ENCODE data around the gene IL1RAPL2. TPM values are rescaled to one million over a fixed set of nuclear protein-coding genes. Genes with fewer than 3 reads are reported as not detected.
A peak's percentile ranks its signal among the peaks of the same experiment; 100 is the strongest.

IL1RAPL2 gene
- total RNA-seq, 6 experiments from 2014 or later, result 0.13 to 0.70 (median 0.29) TPM; not detected in 1

- H3K4me3 ChIP-seq, result no peak overlapping the region
- no peaks in the 10 kb centered on the region for H3K9me3 ChIP-seq
- 45% methylated on average over 2 of the region's 2 CpGs for WGBS (ENCODE audit: insufficient coverage, low coverage, low lambda C conversion rate, missing lambda C conversion rate)
- no peak for DNase-seq
- intact Hi-C loops (cut with DNase I), result no loop called here
- H3K4me1 ChIP-seq, result no peaks in the 10 kb centered on the region
- no peak overlapping the region for H3K27ac ChIP-seq
- H3K36me3 ChIP-seq, result no peaks in the 10 kb centered on the region
- no peak for ATAC-seq
- no peak for TF ChIP-seq POLR2A (IDR thresholded peaks at IDR 0.05)
- TF ChIP-seq, protein P1, sequence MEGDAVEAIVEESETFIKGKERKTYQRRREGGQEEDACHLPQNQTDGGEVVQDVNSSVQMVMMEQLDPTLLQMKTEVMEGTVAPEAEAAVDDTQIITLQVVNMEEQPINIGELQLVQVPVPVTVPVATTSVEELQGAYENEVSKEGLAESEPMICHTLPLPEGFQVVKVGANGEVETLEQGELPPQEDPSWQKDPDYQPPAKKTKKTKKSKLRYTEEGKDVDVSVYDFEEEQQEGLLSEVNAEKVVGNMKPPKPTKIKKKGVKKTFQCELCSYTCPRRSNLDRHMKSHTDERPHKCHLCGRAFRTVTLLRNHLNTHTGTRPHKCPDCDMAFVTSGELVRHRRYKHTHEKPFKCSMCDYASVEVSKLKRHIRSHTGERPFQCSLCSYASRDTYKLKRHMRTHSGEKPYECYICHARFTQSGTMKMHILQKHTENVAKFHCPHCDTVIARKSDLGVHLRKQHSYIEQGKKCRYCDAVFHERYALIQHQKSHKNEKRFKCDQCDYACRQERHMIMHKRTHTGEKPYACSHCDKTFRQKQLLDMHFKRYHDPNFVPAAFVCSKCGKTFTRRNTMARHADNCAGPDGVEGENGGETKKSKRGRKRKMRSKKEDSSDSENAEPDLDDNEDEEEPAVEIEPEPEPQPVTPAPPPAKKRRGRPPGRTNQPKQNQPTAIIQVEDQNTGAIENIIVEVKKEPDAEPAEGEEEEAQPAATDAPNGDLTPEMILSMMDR (IDR thresholded peaks at IDR 0.05), result no peak
- H3K27me3 ChIP-seq, result peaks cover 0 to 4% of the 10 kb centered on the region in 2 donors
These were observed 708.1 kb downstream of the IL1RAPL2 start for GRCh38 chrX:105274091-105274490.

DNA sequence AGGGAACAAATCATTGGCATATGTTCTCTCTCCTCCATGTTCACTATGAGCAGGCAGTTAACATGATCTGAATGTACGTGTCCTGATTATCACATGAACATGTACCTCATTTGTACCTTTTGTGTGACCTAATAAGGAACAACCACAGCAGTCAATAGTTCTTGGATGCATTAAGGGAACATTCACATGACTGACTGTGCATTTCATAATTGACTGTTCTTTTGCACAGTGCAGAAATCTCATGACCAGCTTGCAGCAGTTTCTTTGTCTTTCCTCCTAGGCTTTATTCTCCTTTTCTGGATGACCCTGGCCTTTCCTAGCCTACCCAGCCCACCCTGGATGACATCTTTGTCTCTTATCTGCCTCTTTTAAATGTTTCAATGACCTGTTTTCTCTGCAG, 711.1 kb downstream of the IL1RAPL2 start:
- H3K36me3 ChIP-seq, result no peaks in the 10 kb centered on the region
- intact Hi-C loops (cut with DNase I), result no loop called here
- WGBS (ENCODE audit: insufficient coverage, low coverage, low lambda C conversion rate, missing lambda C conversion rate), result no CpG with 5 or more reads among the region's 1 CpG

DNA sequence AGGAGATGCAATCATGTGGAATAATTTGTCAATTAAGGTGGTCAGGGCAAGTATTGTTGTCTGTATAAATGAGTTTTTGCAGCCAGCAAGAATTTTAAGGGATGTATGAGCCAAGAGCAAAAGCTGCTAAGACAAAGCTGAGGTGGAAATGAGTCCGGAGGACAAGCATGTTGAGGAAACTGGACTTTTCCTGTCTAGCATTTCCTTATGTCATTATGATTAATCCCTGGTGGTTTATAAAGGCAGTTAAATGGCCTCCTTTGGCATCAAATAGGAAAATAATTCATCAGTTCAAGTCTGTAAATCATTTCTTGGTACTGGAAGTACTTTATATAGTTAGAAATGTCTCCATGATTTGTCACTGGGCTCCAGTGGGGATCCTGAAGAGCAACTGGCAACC, 716.1 kb downstream of the IL1RAPL2 start:
- Histone ChIP-seq H3K4me1 (no peaks in the 10 kb centered on the region), H3K9me3 (no peaks in the 10 kb centered on the region), H3K27me3 (peaks cover 0 to 4% of the 10 kb centered on the region in 2 donors), H3K36me3 (no peaks in the 10 kb centered on the region), H3K4me3 (no peak overlapping the region), H3K27ac (no peak overlapping the region)
- DNase-seq (no peak), ATAC-seq (peak in 1 of 4 donors; percentile 37)
- TF ChIP-seq, protein P1 (IDR thresholded peaks at IDR 0.05), result no peak
- TF ChIP-seq POLR2A (IDR thresholded peaks at IDR 0.05), result no peak
- intact Hi-C loops (cut with DNase I), result no loop called here
- 56% methylated on average over 1 of the region's 1 CpG for WGBS (ENCODE audit: insufficient coverage, low coverage, low lambda C conversion rate, missing lambda C conversion rate)

More for the DNA sequence above, 711.1 kb downstream of the IL1RAPL2 start:
- Histone ChIP-seq H3K4me1 (no peaks in the 10 kb centered on the region), H3K4me3 (no peak overlapping the region), H3K9me3 (no peaks in the 10 kb centered on the region), H3K27me3 (peaks cover 0 to 4% of the 10 kb centered on the region in 2 donors), H3K27ac (no peak overlapping the region)
- ATAC-seq (no peak), DNase-seq (no peak)
- no peak for TF ChIP-seq POLR2A (IDR thresholded peaks at IDR 0.05)
- TF ChIP-seq, protein P1 (IDR thresholded peaks at IDR 0.05), result no peak

GRCh38 chrX:105297041-105297440, 731.0 kb downstream of the IL1RAPL2 start:
- WGBS (ENCODE audit: insufficient coverage, low coverage, low lambda C conversion rate, missing lambda C conversion rate), result 53% methylated on average over 3 of the region's 3 CpGs
- TF ChIP-seq, protein P1 (IDR thresholded peaks at IDR 0.05), result no peak
- no peak for TF ChIP-seq POLR2A (IDR thresholded peaks at IDR 0.05)
- intact Hi-C loops (cut with DNase I), result no loop called here
- Histone ChIP-seq H3K27ac (no peak overlapping the region), H3K4me3 (no peak overlapping the region), H3K27me3 (no peaks in the 10 kb centered on the region), H3K36me3 (no peaks in the 10 kb centered on the region), H3K9me3 (no peaks in the 10 kb centered on the region), H3K4me1 (no peaks in the 10 kb centered on the region)
- ATAC-seq (no peak), DNase-seq (no peak)

DNA sequence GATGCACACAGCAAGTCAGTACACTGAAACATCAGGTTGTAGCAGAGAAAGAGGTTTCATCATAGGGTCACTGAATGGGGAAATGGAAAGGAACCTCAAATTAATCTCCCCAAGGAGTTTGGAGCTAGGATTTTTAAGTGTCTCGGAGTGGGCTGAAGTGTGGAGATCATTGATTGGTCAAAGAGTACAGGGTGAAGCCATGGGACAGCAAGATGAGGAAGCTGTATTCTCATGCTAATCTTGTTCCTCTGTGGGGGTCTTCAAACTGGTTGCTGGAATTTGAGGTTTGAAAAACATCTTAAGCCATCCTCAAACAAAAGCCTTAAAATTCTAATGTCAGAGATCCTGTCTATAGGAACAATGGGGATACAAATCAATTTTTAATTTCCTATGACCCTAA, 733.3 kb downstream of the IL1RAPL2 start:
- WGBS (ENCODE audit: insufficient coverage, low coverage, low lambda C conversion rate, missing lambda C conversion rate), result 88% methylated on average over 1 of the region's 1 CpG
- intact Hi-C loops (cut with DNase I), result no loop called here
- Histone ChIP-seq H3K36me3 (no peaks in the 10 kb centered on the region), H3K4me3 (no peak overlapping the region), H3K9me3 (no peaks in the 10 kb centered on the region), H3K27me3 (no peaks in the 10 kb centered on the region), H3K27ac (no peak overlapping the region), H3K4me1 (no peaks in the 10 kb centered on the region)
- no peak for ATAC-seq
- DNase-seq, result no peak
- TF ChIP-seq POLR2A (IDR thresholded peaks at IDR 0.05), result no peak
- TF ChIP-seq, protein P1 (IDR thresholded peaks at IDR 0.05), result no peak

All from right lobe of liver (tissue), 6 donors.